Uterus (tissue), 4 donors: Measurements from ENCODE around the gene ARID5B. TPM values are rescaled to one million over a fixed set of nuclear protein-coding genes. Genes with fewer than 3 reads are reported as not detected.

Experiments
- DNase-seq, 2 donors: peaks; one replicate each; pipeline ENCODE4 v3.0.0-alpha.2; 2019 to 2020
- H3K27ac ChIP-seq, 2 donors: fragments of 200-600 bp; sonication (generic); 1 replicate in 1 of 2; 2 replicates in 1 of 2; pipeline ENCODE4 v1.5.1; 2016 to 2018
- H3K27me3 ChIP-seq, 2 donors: fragments of 200-600 bp; sonication (generic); one replicate each; pipeline ENCODE4 v1.5.1; 2018 to 2019; ENCODE audit warnings: control low read depth in 1 of 2
- H3K36me3 ChIP-seq, 2 donors: fragments of 200-600 bp; sonication (generic); one replicate each; pipeline ENCODE4 v1.5.1; 2019; ENCODE audit warnings: control low read depth in 1 of 2
- H3K4me1 ChIP-seq, 2 donors: fragments of 200-600 bp; sonication (generic); one replicate each; pipeline ENCODE4 v1.5.1; 2018 to 2019; ENCODE audit warnings: control low read depth in 1 of 2
- H3K4me3 ChIP-seq, 2 donors: fragments of 200-600 bp; sonication (generic); 1 replicate in 1 of 2; 2 replicates in 1 of 2; pipeline ENCODE4 v1.5.1; 2018 to 2019; ENCODE audit warnings: mild to moderate bottlenecking in 1 of 2
- H3K9me3 ChIP-seq, 2 donors: fragments of 200-600 bp; sonication (generic); one replicate each; pipeline ENCODE4 v1.5.1; 2019; ENCODE audit warnings: control low read depth in 1 of 2
- POLR2A ChIP-seq, 2 donors: fragments of 450-650 bp; IDR thresholded peaks; one replicate each; pipeline ENCODE4 v1.6.1; 2016; ENCODE audit warnings: antibody characterized with exemption in 2 of 2, mild to moderate bottlenecking in 1 of 2, moderate library complexity in 1 of 2
- intact Hi-C: fragments of 100-400 bp; cut with DNase I; formaldehyde crosslinking; loops from one replicate; pipeline ENCODE4 v1.15.1; 2023; ENCODE audit warnings: low total_unique reads
- total RNA-seq, 4 donors: library from RNA; depleted of rRNA in 3 of 4; stranded (reverse); fragments of >200 nt in 3 of 4; gene quantifications; one replicate each; pipeline versions ENCODE4 v1.1.0 to v1.2.4, GENCODE V29; 2014 to 2023
- TF ChIP-seq, protein P1 (sequence below), 4 experiments: fragments of 200-600 bp in 2 of 4; fragments of 450-650 bp in 2 of 4; sonication (generic) in 2 of 4; IDR thresholded peaks; one replicate each; pipeline ENCODE4 v1.5.1; 2016 to 2019; ENCODE audit warnings: antibody characterized with exemption in 4 of 4, mild to moderate bottlenecking in 2 of 4, moderate library complexity in 1 of 4
- donor health status: DM: yes; HTN: yes; CAD: no.

Gene ARID5B
- total RNA-seq, 4 donors from 2014 or later, result 38.7 to 64.1 (median 56.6) TPM

DNA sequence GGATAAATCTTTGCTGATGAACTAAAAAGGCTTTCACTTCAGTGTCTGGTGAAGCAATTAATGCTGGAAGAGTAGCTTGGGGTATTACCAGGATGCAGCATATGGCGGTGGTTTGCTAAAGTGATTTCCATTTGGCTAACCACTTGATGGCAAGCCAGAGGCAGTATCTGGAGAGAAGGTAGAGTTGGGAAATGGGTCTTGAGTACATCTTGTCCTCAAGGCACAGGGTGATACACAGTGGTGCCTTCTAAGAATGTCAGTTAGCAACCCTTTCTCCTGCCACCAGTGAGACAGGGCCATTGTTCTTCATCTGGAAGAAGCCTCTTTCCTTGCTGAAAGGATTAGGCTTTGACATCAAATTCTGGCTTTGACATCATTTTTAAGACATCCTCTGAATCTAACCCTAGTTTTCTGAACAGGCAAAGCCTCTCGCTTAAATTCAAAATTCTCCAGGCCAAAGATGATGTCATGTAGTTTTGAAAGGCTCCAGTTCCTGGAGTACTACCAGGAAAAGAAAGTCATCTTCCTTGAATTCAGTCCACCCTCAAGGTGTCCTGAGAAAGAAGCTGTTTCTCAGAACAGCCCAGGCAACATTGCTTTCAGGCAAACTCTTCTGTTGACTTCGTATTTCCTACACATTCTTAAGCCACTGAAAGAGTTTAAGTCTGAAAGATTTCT, 162.4 kb downstream of the ARID5B start:
- Histone ChIP-seq H3K4me1 (peaks cover 0 to 11% of the 10 kb centered on the region in 2 donors), H3K27me3 (no peaks in the 10 kb centered on the region), H3K4me3 (no peak overlapping the region), H3K36me3 (no peaks in the 10 kb centered on the region), H3K9me3 (no peaks in the 10 kb centered on the region), H3K27ac (peak overlapping the region; percentile 90 to 99)
- TF ChIP-seq, protein P1, sequence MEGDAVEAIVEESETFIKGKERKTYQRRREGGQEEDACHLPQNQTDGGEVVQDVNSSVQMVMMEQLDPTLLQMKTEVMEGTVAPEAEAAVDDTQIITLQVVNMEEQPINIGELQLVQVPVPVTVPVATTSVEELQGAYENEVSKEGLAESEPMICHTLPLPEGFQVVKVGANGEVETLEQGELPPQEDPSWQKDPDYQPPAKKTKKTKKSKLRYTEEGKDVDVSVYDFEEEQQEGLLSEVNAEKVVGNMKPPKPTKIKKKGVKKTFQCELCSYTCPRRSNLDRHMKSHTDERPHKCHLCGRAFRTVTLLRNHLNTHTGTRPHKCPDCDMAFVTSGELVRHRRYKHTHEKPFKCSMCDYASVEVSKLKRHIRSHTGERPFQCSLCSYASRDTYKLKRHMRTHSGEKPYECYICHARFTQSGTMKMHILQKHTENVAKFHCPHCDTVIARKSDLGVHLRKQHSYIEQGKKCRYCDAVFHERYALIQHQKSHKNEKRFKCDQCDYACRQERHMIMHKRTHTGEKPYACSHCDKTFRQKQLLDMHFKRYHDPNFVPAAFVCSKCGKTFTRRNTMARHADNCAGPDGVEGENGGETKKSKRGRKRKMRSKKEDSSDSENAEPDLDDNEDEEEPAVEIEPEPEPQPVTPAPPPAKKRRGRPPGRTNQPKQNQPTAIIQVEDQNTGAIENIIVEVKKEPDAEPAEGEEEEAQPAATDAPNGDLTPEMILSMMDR (IDR thresholded peaks at IDR 0.05), result no peak
- TF ChIP-seq POLR2A (IDR thresholded peaks at IDR 0.05), result peak in 1 of 2 donors; percentile 33
- intact Hi-C loops, result no loop called here
- DNase-seq, result peak; percentile 41 to 78

DNA sequence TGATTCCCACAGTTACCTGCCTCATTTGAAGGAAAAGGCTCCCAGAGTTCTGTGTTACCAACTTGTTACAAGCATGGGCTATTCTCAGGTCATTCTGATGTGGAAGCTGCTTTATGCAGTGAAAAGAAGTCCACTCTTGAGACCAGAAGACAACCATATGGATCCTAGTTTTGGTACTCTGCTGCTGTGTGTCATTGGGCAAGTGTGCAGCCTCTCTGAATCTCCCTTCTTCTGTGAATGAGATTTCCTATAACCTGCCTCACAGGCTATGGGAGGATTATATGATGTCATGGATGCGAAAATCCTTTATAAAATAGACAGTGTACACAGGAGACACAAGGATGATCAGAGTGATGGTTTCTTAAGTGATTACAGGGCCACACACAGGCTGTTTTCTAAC, 166.1 kb downstream of the ARID5B start:
- H3K4me1 ChIP-seq, result peaks cover 3 to 9% of the 10 kb centered on the region in 2 donors
- H3K9me3 ChIP-seq, result no peaks in the 10 kb centered on the region
- no peaks in the 10 kb centered on the region for H3K27me3 ChIP-seq
- intact Hi-C loops, result no loop called here
- DNase-seq, result no peak
- peak overlapping the region; percentile 60 to 99 for H3K27ac ChIP-seq
- no peaks in the 10 kb centered on the region for H3K36me3 ChIP-seq
- no peak overlapping the region for H3K4me3 ChIP-seq
- TF ChIP-seq, protein P1 (IDR thresholded peaks at IDR 0.05), result no peak
- no peak for TF ChIP-seq POLR2A (IDR thresholded peaks at IDR 0.05)

DNA sequence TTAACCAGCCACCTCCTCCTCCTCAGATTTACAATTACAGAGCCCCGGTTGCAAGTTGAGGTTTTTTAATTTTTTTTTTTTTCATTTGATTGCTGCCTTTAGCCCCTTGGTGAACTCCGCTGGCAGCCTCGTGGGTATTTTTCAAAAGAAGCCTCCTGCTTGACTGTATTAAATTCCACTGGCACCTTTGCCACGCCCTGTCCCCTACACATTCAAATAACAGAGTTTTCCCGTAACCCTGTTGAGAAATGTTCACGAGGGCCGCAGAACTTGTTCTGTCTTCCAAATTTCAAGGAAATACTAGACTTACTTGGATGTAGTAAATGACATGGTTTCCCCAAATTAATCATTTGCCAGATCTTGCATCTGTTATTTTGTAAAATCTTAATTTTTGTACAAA, 167.0 kb downstream of the ARID5B start:
- H3K27ac ChIP-seq, result peak overlapping the region; percentile 60 to 99
- no peak for TF ChIP-seq POLR2A (IDR thresholded peaks at IDR 0.05)
- TF ChIP-seq, protein P1 (IDR thresholded peaks at IDR 0.05), result no peak
- intact Hi-C loops, result no loop called here
- H3K9me3 ChIP-seq, result no peaks in the 10 kb centered on the region
- H3K4me1 ChIP-seq, result peaks cover 3 to 9% of the 10 kb centered on the region in 2 donors
- no peak for DNase-seq
- H3K27me3 ChIP-seq, result no peaks in the 10 kb centered on the region
- H3K4me3 ChIP-seq, result no peak overlapping the region
- H3K36me3 ChIP-seq, result no peaks in the 10 kb centered on the region

DNA sequence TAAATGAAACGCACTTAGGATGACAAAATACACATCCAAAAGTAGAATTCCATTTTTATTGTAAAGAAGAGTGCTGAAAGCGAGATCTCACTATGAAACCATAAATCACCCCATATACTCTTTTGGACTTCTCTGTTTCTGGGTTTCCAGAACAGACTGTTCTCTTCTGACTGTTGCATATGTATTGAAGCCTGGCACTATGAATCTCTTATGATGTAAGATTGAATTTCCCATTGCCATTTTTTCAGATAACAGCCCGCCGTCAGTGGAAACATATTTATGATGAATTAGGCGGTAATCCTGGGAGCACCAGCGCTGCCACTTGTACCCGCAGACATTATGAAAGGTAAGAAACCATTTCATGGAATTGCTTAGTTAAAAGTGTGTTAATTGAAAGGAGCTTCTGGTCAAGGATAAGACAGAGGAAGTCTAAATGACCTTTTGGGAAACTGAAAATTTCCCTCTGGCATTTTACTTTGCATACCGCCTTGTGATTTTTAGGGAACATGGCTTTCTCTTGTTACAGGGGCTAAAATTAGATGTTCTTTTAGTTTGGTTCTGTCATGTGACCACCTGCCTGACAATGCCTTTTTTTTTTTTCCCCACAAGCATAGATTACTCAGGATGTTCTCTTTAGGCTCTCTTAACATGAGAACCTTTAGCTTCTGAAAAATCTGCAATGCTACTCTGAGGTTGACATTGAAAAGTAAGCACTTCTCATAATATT, 168.1 kb downstream of the ARID5B start:
- H3K36me3 ChIP-seq, result no peaks in the 10 kb centered on the region
- intact Hi-C loops, result no loop called here
- H3K27me3 ChIP-seq, result no peaks in the 10 kb centered on the region
- peak overlapping the region; percentile 60 to 99 for H3K27ac ChIP-seq
- no peak overlapping the region for H3K4me3 ChIP-seq
- no peaks in the 10 kb centered on the region for H3K9me3 ChIP-seq
- no peak for DNase-seq
- TF ChIP-seq, protein P1 (IDR thresholded peaks at IDR 0.05), result no peak
- no peak for TF ChIP-seq POLR2A (IDR thresholded peaks at IDR 0.05)
- H3K4me1 ChIP-seq, result peaks cover 3 to 17% of the 10 kb centered on the region in 2 donors

DNA sequence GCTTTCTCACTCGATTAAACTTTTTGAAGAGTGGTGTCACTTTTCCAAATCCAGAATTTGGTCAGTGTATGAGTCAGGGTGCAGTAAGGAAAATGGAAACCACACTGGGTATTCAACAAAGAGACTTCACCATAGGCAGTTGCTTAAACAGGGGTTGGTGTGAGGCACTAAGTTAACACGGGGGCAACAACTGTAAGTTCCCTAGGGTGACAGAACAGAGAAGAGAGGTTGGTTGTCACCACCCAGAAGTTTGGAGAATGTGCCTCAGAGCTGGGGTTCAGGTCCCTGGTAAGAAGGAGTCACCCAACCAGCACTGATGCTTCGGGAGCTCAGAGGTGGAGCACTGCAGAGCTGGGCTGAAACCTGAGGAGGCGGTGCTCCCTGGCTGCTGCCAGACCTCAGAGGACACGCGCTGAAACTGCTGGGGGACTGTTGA, 170.4 kb downstream of the ARID5B start:
- intact Hi-C loops, result no loop called here
- Histone ChIP-seq H3K36me3 (no peaks in the 10 kb centered on the region), H3K9me3 (no peaks in the 10 kb centered on the region), H3K4me3 (no peak overlapping the region), H3K27me3 (no peaks in the 10 kb centered on the region), H3K4me1 (peaks cover 7 to 21% of the 10 kb centered on the region in 2 donors), H3K27ac (peak overlapping the region; percentile 64 to 89)
- DNase-seq, result no peak
- no peak for TF ChIP-seq POLR2A (IDR thresholded peaks at IDR 0.05)
